ENCODE data around the gene CCDC175.

The CCDC175 gene

DNA sequence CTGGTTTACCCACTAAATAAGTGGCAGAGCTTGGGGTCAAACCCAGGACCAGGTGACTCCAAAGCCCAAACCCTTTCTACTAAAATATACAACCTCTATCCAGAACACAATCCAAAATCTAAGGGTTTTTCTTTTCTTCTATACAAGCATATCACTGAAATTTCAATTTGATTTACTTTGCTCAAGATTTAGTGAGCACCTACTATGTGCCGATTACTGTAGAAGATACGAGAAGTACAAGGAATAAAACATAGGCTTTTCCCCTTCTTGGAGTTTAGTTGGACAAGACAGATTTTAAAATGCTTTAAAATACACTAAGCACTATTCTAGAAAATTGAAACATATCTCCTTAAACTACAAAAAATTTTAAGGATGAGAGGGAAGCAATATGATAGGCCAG lies 95.2 kb downstream of the CCDC175 start:
- H3K79me2 ChIP-seq (ENCODE audit: control insufficient read depth, insufficient read depth, low read length, poor library complexity): peaks cover 8% of the 10 kb centered on the region
- no peak overlapping the region for H2AFZ ChIP-seq (ENCODE audit: insufficient read depth, low read length, poor library complexity)
- no peaks in the 10 kb centered on the region for H3K27me3 ChIP-seq (ENCODE audit: insufficient read depth, low read length)
- no peak overlapping the region for H3K23ac ChIP-seq (ENCODE audit: low read length)
- H3K9me3 ChIP-seq (ENCODE audit: insufficient read depth, low read depth, low read length): no peaks in the 10 kb centered on the region
- no peak for DNase-seq
- no CpG with 5 or more reads among the region's 2 CpGs for WGBS (ENCODE audit: extremely low coverage, insufficient coverage, insufficient read length)
- no peak overlapping the region for H3K4me2 ChIP-seq (ENCODE audit: low read length)
- H3K14ac ChIP-seq (ENCODE audit: low read length): no peak overlapping the region
- no peak overlapping the region for H2BK5ac ChIP-seq (ENCODE audit: low read depth, low read length, poor library complexity)
- H3K36me3 ChIP-seq (ENCODE audit: control insufficient read depth in 1 of 2, insufficient read depth in 2 of 2, low read length in 2 of 2): peaks cover 0 to 4% of the 10 kb centered on the region in 2 experiments
- H3K9ac ChIP-seq (ENCODE audit: low read length): no peak overlapping the region
- H3K4me1 ChIP-seq (ENCODE audit: control insufficient read depth in 1 of 2, insufficient read depth in 2 of 2, low read length in 2 of 2): peaks cover 0 to 9% of the 10 kb centered on the region in 2 experiments
- H2AK5ac ChIP-seq (ENCODE audit: low read length): no peak overlapping the region
- H4K8ac ChIP-seq (ENCODE audit: low read depth, low read length): no peak overlapping the region
- no peak overlapping the region for H2BK12ac ChIP-seq (ENCODE audit: low read length)
- no peak overlapping the region for H2BK120ac ChIP-seq (ENCODE audit: insufficient read depth, low read length, poor library complexity)
- H3K4ac ChIP-seq (ENCODE audit: low read depth, low read length): no peak overlapping the region
- no peak overlapping the region for H3K4me3 ChIP-seq (ENCODE audit: low read depth, low read length)
- no peak overlapping the region for H3K27ac ChIP-seq (ENCODE audit: low read depth, low read length)
- H4K91ac ChIP-seq (ENCODE audit: low read depth, low read length): no peak overlapping the region
- H4K12ac ChIP-seq (ENCODE audit: low read depth, low read length): no peak overlapping the region
- H3K79me1 ChIP-seq (ENCODE audit: low read length): peaks cover 11% of the 10 kb centered on the region
- H3K18ac ChIP-seq (ENCODE audit: low read length): no peak overlapping the region

DNA sequence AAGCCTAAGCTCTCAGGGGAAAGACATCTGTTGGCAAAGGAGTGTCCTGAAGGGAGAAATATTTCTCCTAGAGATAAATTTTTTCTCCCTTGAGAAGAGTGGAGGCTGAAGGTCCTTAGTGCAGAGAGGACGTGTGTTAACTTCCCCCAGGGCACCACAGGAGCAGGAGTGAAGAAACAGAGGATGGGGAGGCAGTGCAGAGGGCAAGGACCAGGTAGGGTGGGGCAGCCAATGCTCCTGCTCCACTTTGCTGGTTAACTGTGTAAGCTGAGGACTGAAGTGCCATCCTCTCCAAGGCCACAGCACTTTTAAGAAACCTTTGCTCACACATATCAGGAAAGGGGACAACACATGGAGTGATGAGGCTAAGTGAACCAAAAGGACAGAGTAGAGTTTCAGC lies 96.4 kb downstream of the CCDC175 start:
- Histone ChIP-seq H2BK120ac (ENCODE audit: insufficient read depth, low read length, poor library complexity) (no peak overlapping the region), H3K18ac (ENCODE audit: low read length) (no peak overlapping the region), H4K91ac (ENCODE audit: low read depth, low read length) (no peak overlapping the region), H4K12ac (ENCODE audit: low read depth, low read length) (no peak overlapping the region), H3K23ac (ENCODE audit: low read length) (no peak overlapping the region), H3K4ac (ENCODE audit: low read depth, low read length) (no peak overlapping the region), H3K79me1 (ENCODE audit: low read length) (peaks cover 11% of the 10 kb centered on the region), H2BK12ac (ENCODE audit: low read length) (no peak overlapping the region), H2BK5ac (ENCODE audit: low read depth, low read length, poor library complexity) (no peak overlapping the region), H3K9me3 (ENCODE audit: insufficient read depth, low read depth, low read length) (no peaks in the 10 kb centered on the region), H3K27ac (ENCODE audit: low read depth, low read length) (no peak overlapping the region), H3K4me2 (ENCODE audit: low read length) (no peak overlapping the region), H3K36me3 (ENCODE audit: control insufficient read depth in 1 of 2, insufficient read depth in 2 of 2, low read length in 2 of 2) (peaks cover 0 to 8% of the 10 kb centered on the region in 2 experiments), H3K79me2 (ENCODE audit: control insufficient read depth, insufficient read depth, low read length, poor library complexity) (peaks cover 8% of the 10 kb centered on the region), H3K27me3 (ENCODE audit: insufficient read depth, low read length) (no peaks in the 10 kb centered on the region), H3K4me3 (ENCODE audit: low read depth, low read length) (no peak overlapping the region), H2AFZ (ENCODE audit: insufficient read depth, low read length, poor library complexity) (no peak overlapping the region), H3K4me1 (ENCODE audit: control insufficient read depth in 1 of 2, insufficient read depth in 2 of 2, low read length in 2 of 2) (peaks cover 0 to 9% of the 10 kb centered on the region in 2 experiments), H4K8ac (ENCODE audit: low read depth, low read length) (no peak overlapping the region), H3K9ac (ENCODE audit: low read length) (no peak overlapping the region), H2AK5ac (ENCODE audit: low read length) (no peak overlapping the region), H3K14ac (ENCODE audit: low read length) (no peak overlapping the region)
- WGBS (ENCODE audit: extremely low coverage, insufficient coverage, insufficient read length): no CpG with 5 or more reads among the region's 1 CpG
- no peak for DNase-seq

DNA sequence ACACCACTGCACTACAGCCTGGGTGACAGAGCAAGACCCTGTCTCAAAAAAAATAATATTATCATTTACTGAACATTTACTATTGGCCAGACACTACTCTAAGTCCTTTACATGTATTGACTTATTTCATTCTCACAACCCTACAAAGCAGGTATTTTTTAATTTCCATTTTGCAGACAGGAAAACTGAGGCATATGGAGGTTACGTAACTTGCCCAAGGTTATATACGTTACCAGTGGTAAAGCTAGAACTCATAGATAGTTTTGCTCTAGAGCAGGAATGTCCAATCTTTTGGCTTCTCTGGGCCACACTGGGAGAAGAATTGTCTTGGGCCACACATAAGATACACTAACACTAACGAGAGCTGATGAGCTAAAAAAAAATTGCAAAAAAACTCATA lies 98.1 kb downstream of the CCDC175 start:
- H2AFZ ChIP-seq (ENCODE audit: insufficient read depth, low read length, poor library complexity): no peak overlapping the region
- no peak overlapping the region for H4K8ac ChIP-seq (ENCODE audit: low read depth, low read length)
- H2BK12ac ChIP-seq (ENCODE audit: low read length): no peak overlapping the region
- H3K9ac ChIP-seq (ENCODE audit: low read length): no peak overlapping the region
- H2BK120ac ChIP-seq (ENCODE audit: insufficient read depth, low read length, poor library complexity): no peak overlapping the region
- peaks cover under 1% of the 10 kb centered on the region for H3K79me1 ChIP-seq (ENCODE audit: low read length)
- no peak overlapping the region for H2AK5ac ChIP-seq (ENCODE audit: low read length)
- H3K4me2 ChIP-seq (ENCODE audit: low read length): no peak overlapping the region
- H4K12ac ChIP-seq (ENCODE audit: low read depth, low read length): no peak overlapping the region
- no peak overlapping the region for H2BK5ac ChIP-seq (ENCODE audit: low read depth, low read length, poor library complexity)
- no peak overlapping the region for H3K23ac ChIP-seq (ENCODE audit: low read length)
- no CpG with 5 or more reads among the region's 3 CpGs for WGBS (ENCODE audit: extremely low coverage, insufficient coverage, insufficient read length)
- H3K27ac ChIP-seq (ENCODE audit: low read depth, low read length): no peak overlapping the region
- H3K79me2 ChIP-seq (ENCODE audit: control insufficient read depth, insufficient read depth, low read length, poor library complexity): no peaks in the 10 kb centered on the region
- no peaks in the 10 kb centered on the region for H3K9me3 ChIP-seq (ENCODE audit: insufficient read depth, low read depth, low read length)
- H3K14ac ChIP-seq (ENCODE audit: low read length): no peak overlapping the region
- H3K4ac ChIP-seq (ENCODE audit: low read depth, low read length): no peak overlapping the region
- peaks cover 0 to 10% of the 10 kb centered on the region in 2 experiments for H3K4me1 ChIP-seq (ENCODE audit: control insufficient read depth in 1 of 2, insufficient read depth in 2 of 2, low read length in 2 of 2)
- no peak for DNase-seq
- no peak overlapping the region for H4K91ac ChIP-seq (ENCODE audit: low read depth, low read length)
- H3K27me3 ChIP-seq (ENCODE audit: insufficient read depth, low read length): no peaks in the 10 kb centered on the region
- no peak overlapping the region for H3K4me3 ChIP-seq (ENCODE audit: low read depth, low read length)
- H3K18ac ChIP-seq (ENCODE audit: low read length): no peak overlapping the region
- peaks cover 0 to 13% of the 10 kb centered on the region in 2 experiments for H3K36me3 ChIP-seq (ENCODE audit: control insufficient read depth in 1 of 2, insufficient read depth in 2 of 2, low read length in 2 of 2)

DNA sequence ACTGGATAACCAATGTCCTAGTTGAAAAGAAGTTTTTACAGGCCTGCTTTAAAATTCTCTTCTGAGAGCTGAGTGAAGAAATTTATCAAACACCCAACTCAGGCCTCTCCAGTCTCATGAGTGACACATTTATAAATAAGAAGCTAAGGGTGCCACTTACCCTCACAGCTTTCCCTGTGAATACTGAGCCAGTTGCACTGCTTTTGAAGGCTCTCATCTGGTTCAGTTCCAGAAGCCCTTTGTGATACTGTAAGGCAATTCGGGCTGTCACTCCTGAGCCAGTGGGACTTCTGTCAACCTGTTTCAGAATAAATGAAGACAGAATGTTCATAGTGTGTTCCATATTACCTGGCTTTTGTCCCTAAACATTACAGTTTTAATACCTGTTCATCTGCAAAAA lies 100.9 kb downstream of the CCDC175 start:
- Histone ChIP-seq H3K23ac (ENCODE audit: low read length) (no peak overlapping the region), H3K4me2 (ENCODE audit: low read length) (no peak overlapping the region), H3K4ac (ENCODE audit: low read depth, low read length) (no peak overlapping the region), H4K12ac (ENCODE audit: low read depth, low read length) (no peak overlapping the region), H3K9me3 (ENCODE audit: insufficient read depth, low read depth, low read length) (no peaks in the 10 kb centered on the region), H3K4me1 (ENCODE audit: control insufficient read depth in 1 of 2, insufficient read depth in 2 of 2, low read length in 2 of 2) (peaks cover 0 to 1% of the 10 kb centered on the region in 2 experiments), H3K27me3 (ENCODE audit: insufficient read depth, low read length) (no peaks in the 10 kb centered on the region), H3K79me2 (ENCODE audit: control insufficient read depth, insufficient read depth, low read length, poor library complexity) (no peaks in the 10 kb centered on the region), H2BK5ac (ENCODE audit: low read depth, low read length, poor library complexity) (no peak overlapping the region), H3K18ac (ENCODE audit: low read length) (no peak overlapping the region), H3K4me3 (ENCODE audit: low read depth, low read length) (no peak overlapping the region), H3K9ac (ENCODE audit: low read length) (no peak overlapping the region), H2AFZ (ENCODE audit: insufficient read depth, low read length, poor library complexity) (no peak overlapping the region), H3K27ac (ENCODE audit: low read depth, low read length) (no peak overlapping the region), H3K79me1 (ENCODE audit: low read length) (no peaks in the 10 kb centered on the region), H2BK12ac (ENCODE audit: low read length) (no peak overlapping the region), H4K8ac (ENCODE audit: low read depth, low read length) (no peak overlapping the region), H3K36me3 (ENCODE audit: control insufficient read depth in 1 of 2, insufficient read depth in 2 of 2, low read length in 2 of 2) (peaks cover 0 to 15% of the 10 kb centered on the region in 2 experiments), H3K14ac (ENCODE audit: low read length) (no peak overlapping the region), H4K91ac (ENCODE audit: low read depth, low read length) (no peak overlapping the region), H2AK5ac (ENCODE audit: low read length) (no peak overlapping the region), H2BK120ac (ENCODE audit: insufficient read depth, low read length, poor library complexity) (no peak overlapping the region)
- no peak for DNase-seq
- no CpG with 5 or more reads among the region's 1 CpG for WGBS (ENCODE audit: extremely low coverage, insufficient coverage, insufficient read length)
